GM18951 (cell line): ENCODE measurements around the gene PLEKHM2.

Source experiments
- POLR2A ChIP-seq: IDR thresholded peaks from 4 replicates; pipeline ENCODE4 v1.6.1; 2011; ENCODE audit warnings: mild to moderate bottlenecking; ENCODE audit not compliant: insufficient read length, insufficient read depth; ENCODE audit errors: extremely low read depth
- in situ Hi-C: fragments of 300-500 bp; cut with MboI; formaldehyde crosslinking; loops from one replicate; pipeline ENCODE4 v1.12.0; 2022; ENCODE audit warnings: low sequenced_read_pairs, mixed read lengths, inconsistent platforms; ENCODE audit not compliant: unreplicated experiment

The PLEKHM2 gene

GRCh38 chr1:15717418-15718125 lies 33.5 kb downstream of the PLEKHM2 start:
- TF ChIP-seq POLR2A, result no peak
- in situ Hi-C loops, result no loop called here

- TF ChIP-seq POLR2A, result no peak
- in situ Hi-C loops, result no loop called here
Observed at GRCh38 chr1:15718199-15718601, 34.1 kb downstream of the PLEKHM2 start.

DNA sequence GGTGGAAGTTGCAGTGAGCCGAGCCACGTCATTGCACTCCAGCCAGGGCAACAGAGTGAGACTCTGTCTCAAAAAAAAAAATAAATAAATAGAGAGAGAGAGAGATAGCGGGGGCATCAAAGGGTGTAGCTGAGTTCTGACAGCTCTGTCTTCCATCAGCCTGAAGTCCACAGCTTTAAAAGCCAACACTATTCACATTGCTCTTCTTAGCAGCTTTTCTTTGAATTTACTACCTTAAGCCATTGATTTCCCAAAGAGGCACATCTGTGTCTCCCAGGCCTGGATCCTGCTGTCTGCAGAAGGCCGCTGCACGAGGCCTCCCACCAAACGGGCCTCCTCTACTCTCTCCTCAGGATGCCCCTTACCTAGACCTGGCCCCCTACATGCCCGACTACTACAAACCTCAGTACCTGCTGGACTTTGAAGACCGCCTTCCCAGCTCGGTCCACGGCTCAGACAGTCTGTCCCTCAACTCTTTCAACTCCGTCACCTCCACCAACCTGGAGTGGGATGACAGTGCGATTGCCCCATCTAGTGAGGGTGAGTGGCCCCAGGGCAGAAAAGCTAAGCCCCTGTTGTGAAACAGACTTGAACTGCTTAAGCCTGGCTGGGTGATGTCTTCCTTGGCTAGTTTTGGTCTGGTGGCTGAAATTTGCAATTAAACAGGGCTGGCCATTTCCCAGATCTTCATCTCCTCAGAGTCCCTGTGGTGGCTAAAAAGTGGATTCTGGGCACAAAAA lies 35.4 kb downstream of the PLEKHM2 start:
- in situ Hi-C loops, result no loop called here
- TF ChIP-seq POLR2A, result no peak

DNA sequence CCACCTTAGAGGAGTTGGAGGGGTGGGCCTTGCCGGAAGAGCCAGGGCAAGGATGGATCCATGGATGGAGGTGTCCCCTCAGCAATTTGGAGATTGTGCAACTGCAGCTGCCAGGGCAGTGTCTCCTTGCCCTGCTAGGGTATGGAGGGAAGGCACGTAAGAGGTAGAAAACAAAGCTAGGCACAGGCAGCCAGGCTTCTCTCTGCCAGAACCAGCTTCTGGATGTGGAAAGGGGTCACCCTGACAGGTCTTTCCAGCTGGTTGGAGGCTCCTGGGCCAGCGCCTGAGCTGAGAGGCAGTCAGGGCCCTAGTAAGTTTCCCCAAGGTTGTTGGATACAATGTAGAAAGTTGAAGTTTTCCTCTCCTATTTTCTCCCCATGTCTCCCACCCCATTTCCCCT lies 36.7 kb downstream of the PLEKHM2 start:
- no peak for TF ChIP-seq POLR2A
- in situ Hi-C loops, result no loop called here

GRCh38 chr1:15722411-15722810 lies 38.3 kb downstream of the PLEKHM2 start:
- TF ChIP-seq POLR2A, result no peak

GRCh38 chr1:15722836-15723532 lies 38.9 kb downstream of the PLEKHM2 start:
- no peak for TF ChIP-seq POLR2A
- in situ Hi-C loops, result no loop called here

More at GRCh38 chr1:15722411-15722810, 38.3 kb downstream of the PLEKHM2 start:
- in situ Hi-C loops, result no loop called here

DNA sequence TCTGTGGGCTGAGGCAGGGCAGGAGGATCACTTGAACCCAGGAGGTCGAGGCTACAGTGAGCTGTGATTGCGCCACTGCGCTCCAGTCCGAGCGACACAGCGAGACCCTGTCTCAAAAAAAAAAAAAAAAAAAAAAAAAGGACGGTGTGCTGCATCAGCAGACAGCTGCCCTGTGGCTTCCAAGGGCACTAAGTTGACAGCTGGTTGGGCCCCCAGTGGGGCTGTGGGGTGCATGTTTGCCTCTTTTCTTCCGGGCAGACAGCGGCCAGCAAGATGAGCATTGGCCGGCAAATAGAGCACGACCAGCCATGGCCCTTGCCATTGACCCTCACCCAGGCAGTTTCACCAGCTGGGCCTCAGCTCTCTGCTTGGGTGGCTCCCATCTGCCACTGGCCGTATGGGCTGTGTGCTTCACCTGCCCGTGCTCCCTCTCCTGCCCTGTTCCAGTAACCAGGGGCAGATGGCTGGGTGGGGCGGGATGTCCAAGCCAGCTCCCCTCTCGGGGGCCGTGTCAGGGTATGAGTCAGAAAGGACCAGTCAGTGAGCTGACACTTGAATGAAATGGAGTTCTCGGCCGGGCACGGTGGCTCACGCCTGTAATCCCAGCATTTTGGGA lies 39.6 kb downstream of the PLEKHM2 start:
- in situ Hi-C loops, result no loop called here
- no peak for TF ChIP-seq POLR2A

DNA sequence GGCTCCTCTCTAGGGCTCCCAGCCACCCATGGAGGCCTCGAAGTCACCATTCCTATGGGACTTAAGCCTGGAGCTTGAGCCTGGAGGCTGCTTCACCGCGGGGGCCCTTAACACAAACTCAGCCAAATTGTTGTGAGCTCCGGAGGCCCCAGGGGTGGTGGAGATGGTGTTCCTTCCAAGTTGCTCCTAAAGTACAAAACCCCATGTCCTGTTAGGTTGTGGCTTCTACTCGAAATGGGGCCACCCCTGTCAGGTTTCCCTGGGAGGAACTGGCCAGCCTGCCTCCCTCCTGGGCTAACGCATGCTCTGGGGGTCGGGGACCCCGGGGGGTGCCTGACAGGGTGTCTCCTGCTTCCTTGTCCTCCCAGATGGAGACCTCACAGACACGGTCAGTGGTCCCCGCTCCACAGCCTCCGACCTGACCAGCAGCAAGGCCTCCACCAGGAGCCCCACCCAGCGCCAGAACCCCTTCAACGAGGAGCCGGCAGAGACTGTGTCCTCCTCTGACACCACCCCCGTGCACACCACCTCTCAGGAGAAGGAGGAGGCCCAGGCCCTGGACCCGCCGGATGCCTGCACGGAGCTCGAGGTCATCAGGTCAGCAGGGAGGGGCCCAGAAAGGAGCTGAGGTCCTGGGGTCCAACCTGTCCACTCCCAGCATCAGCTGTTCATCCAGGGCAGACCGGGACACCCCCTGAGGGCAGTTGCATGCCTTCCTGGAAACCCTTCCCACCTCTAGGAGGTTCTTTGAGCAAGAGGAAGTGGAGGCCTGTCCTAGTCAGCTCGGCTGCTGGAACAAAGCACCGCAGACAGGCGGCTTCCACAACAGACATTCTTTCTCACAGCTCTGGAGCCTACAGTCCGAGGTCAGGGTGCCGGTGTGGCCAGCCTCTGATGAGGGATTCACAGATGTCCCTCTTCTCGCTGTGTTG lies 41.1 kb downstream of the PLEKHM2 start:
- in situ Hi-C loops, result loop anchor here (25.0 kb wide), 1 partner anchor 388 kb away; no protein-coding TSS in a partner anchor
- TF ChIP-seq POLR2A, result no peak

DNA sequence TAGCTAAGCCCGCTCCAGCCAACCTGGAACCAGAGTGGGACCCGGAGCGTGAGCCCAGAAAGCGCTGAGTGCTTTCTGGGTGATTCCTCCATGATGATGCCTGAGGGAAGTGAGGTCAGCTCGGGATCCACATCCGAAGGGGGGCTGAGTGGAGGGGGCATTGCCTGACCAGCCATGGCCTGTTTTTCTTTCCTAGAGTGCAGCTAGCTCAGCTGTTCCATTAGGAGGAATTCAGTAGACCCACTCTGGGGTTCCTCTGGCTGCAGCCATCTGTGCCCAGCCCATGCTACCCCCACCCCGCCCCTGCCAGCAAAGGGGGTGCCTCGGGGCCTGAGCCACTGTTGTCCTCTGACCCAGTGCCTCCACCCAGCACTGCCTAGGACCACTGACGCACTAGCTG lies 42.4 kb downstream of the PLEKHM2 start:
- in situ Hi-C loops, result loop anchor here (25.0 kb wide), 1 partner anchor 389 kb away; no protein-coding TSS in a partner anchor
- TF ChIP-seq POLR2A, result no peak

GRCh38 chr1:15727021-15727420 lies 42.9 kb downstream of the PLEKHM2 start:
- TF ChIP-seq POLR2A, result no peak
- in situ Hi-C loops, result loop anchor here (25.0 kb wide), 1 partner anchor 390 kb away; no protein-coding TSS in a partner anchor

GRCh38 chr1:15727424-15727823 lies 43.3 kb downstream of the PLEKHM2 start:
- no peak for TF ChIP-seq POLR2A
- in situ Hi-C loops, result loop anchor here (25.0 kb wide), 1 partner anchor 390 kb away; no protein-coding TSS in a partner anchor
